ENCODE data around the gene SLC9A9. TPM values are rescaled to one million over a fixed set of nuclear protein-coding genes. Genes with fewer than 3 reads are reported as not detected.

The SLC9A9 gene
- total RNA-seq, 1 experiment from 2014 or later, result not detected

DNA sequence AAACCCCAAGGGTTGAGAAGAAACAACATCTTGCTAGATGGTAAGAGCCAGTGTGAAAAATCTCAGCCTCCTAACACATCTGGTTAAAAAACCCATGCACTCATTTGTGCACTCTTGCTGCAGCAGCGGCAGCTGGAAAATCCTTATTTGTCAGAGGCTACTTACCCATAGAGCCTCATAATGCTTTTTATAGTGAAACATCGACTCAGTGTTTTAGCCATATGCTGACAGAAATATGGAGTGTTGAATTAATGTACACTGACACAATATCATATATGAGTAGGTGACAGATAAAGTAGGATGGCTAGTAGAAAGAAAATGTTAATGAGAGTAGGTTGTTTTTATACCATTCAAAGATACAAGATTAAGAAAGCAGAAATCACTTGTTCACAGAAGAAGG lies 13.0 kb downstream of the SLC9A9 start:
- H3K4me1 Mint-ChIP-seq (ENCODE audit: low read depth, unreplicated experiment), result no peaks in the 10 kb centered on the region
- Histone ChIP-seq H3K27me3 (replicated peaks; ENCODE audit: control insufficient read depth, insufficient read depth, low read length) (no peaks in the 10 kb centered on the region), H3K4me3 (ENCODE audit: low read depth, low read length) (no peak overlapping the region), H3K36me3 (ENCODE audit: control insufficient read depth, insufficient read depth, low read length) (no peaks in the 10 kb centered on the region), H3K9me3 (no peaks in the 10 kb centered on the region), H3K4me1 (no peaks in the 10 kb centered on the region; the same call in 1 of the 2 replicates)
- TF ChIP-seq CTCF (IDR thresholded peaks at IDR 0.05; ENCODE audit: insufficient read depth in 1 of 2, low read depth in 1 of 2, low read length in 1 of 2, severe bottlenecking in 1 of 2, unreplicated experiment in 1 of 2), result no peak
- H3K9me3 Mint-ChIP-seq (ENCODE audit: unreplicated experiment), result no peaks in the 10 kb centered on the region
- CTCF ChIA-PET, result no interaction called here
- peaks cover 15% of the 10 kb centered on the region for H3K27me3 Mint-ChIP-seq (ENCODE audit: insufficient read depth, unreplicated experiment)
- no peaks in the 10 kb centered on the region for H3K36me3 Mint-ChIP-seq (ENCODE audit: insufficient read depth, unreplicated experiment)
- H3K4me3 Mint-ChIP-seq (ENCODE audit: unreplicated experiment), result no peak overlapping the region
- no peak for DNase-seq
- intact Hi-C loops (cut with micrococcal nuclease; ENCODE audit: unreplicated experiment), result no loop called here
- no TSS peak for BruUV-seq (replicated peaks)
- H3K27ac Mint-ChIP-seq (ENCODE audit: unreplicated experiment), result no peak overlapping the region
- POLR2A ChIA-PET, result no interaction called here

DNA sequence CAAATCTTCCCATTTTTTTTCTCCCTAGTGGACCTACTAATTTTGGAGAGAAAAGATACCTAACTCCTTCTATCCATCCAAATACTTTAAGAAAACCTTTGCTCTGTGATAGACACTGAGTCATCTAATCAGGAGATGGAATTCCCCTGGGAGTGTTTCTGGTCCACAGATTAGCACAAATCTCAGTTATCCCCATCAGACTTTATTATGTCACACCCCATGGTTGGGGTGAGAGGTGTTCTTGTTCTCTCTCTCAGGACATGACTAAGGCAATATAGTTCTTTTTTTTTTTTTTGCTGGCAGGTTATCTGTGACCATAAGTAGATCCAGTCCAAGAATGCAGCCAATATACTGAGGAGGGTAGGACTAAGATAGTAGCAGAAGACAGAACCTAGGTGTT lies 15.8 kb downstream of the SLC9A9 start:
- no peaks in the 10 kb centered on the region for H3K27me3 ChIP-seq (replicated peaks; ENCODE audit: control insufficient read depth, insufficient read depth, low read length)
- no peaks in the 10 kb centered on the region for H3K9me3 Mint-ChIP-seq (ENCODE audit: unreplicated experiment)
- ChIA-PET POLR2A (no interaction called here), CTCF (no interaction called here)
- TF ChIP-seq CTCF (IDR thresholded peaks at IDR 0.05; ENCODE audit: insufficient read depth in 1 of 2, low read depth in 1 of 2, low read length in 1 of 2, severe bottlenecking in 1 of 2, unreplicated experiment in 1 of 2), result no peak
- H3K27ac Mint-ChIP-seq (ENCODE audit: unreplicated experiment), result no peak overlapping the region
- DNase-seq, result no peak
- no TSS peak for BruUV-seq (replicated peaks)
- H3K36me3 ChIP-seq (ENCODE audit: control insufficient read depth, insufficient read depth, low read length), result no peaks in the 10 kb centered on the region
- no peaks in the 10 kb centered on the region for H3K4me1 ChIP-seq
- peaks cover 15% of the 10 kb centered on the region for H3K27me3 Mint-ChIP-seq (ENCODE audit: insufficient read depth, unreplicated experiment)
- no peak overlapping the region for H3K4me3 ChIP-seq (ENCODE audit: low read depth, low read length)
- no peaks in the 10 kb centered on the region for H3K4me1 Mint-ChIP-seq (ENCODE audit: low read depth, unreplicated experiment)
- H3K4me3 Mint-ChIP-seq (ENCODE audit: unreplicated experiment), result no peak overlapping the region
- intact Hi-C loops (cut with micrococcal nuclease; ENCODE audit: unreplicated experiment), result no loop called here
- H3K9me3 ChIP-seq, result no peaks in the 10 kb centered on the region
- no peaks in the 10 kb centered on the region for H3K36me3 Mint-ChIP-seq (ENCODE audit: insufficient read depth, unreplicated experiment)

- ChIA-PET POLR2A (no interaction called here), CTCF (no interaction called here)
- Mint-ChIP-seq H3K4me1 (ENCODE audit: low read depth, unreplicated experiment) (no peaks in the 10 kb centered on the region), H3K36me3 (ENCODE audit: insufficient read depth, unreplicated experiment) (no peaks in the 10 kb centered on the region), H3K9me3 (ENCODE audit: unreplicated experiment) (no peaks in the 10 kb centered on the region), H3K27me3 (ENCODE audit: insufficient read depth, unreplicated experiment) (peaks cover 15% of the 10 kb centered on the region), H3K27ac (ENCODE audit: unreplicated experiment) (no peak overlapping the region), H3K4me3 (ENCODE audit: unreplicated experiment) (no peak overlapping the region)
- no peak overlapping the region for H3K4me3 ChIP-seq (ENCODE audit: low read depth, low read length)
- no peaks in the 10 kb centered on the region for H3K36me3 ChIP-seq (ENCODE audit: control insufficient read depth, insufficient read depth, low read length)
- H3K27me3 ChIP-seq (replicated peaks; ENCODE audit: control insufficient read depth, insufficient read depth, low read length), result no peaks in the 10 kb centered on the region
- intact Hi-C loops (cut with micrococcal nuclease; ENCODE audit: unreplicated experiment), result no loop called here
- no peak for TF ChIP-seq CTCF (IDR thresholded peaks at IDR 0.05; ENCODE audit: insufficient read depth in 1 of 2, low read depth in 1 of 2, low read length in 1 of 2, severe bottlenecking in 1 of 2, unreplicated experiment in 1 of 2)
- no TSS peak for BruUV-seq (replicated peaks)
- no peaks in the 10 kb centered on the region for H3K4me1 ChIP-seq
- no peak for DNase-seq
- H3K9me3 ChIP-seq, result no peaks in the 10 kb centered on the region
Observed at GRCh38 chr3:143831994-143832393, 16.3 kb downstream of the SLC9A9 start.
